GM10248 (cell line): ENCODE measurements around the gene IRF2.
A peak's percentile ranks its signal among the peaks of the same experiment; 100 is the strongest.
"Not testable (repeated sequence)": the region's sequence is repeated elsewhere in the genome, so short reads cannot be mapped to it uniquely, and the experiment has no call there.

Experiments used
- CTCF ChIA-PET: fragments of 300-600 bp; sonication (Branson Sonifier 250); formaldehyde crosslinking; extraction: SDS; loops from one replicate; lab custom pipeline; 2021; ENCODE audit warnings: antibody characterized with exemption; lab: Yijun Ruan, JAX
- POLR2A ChIA-PET: fragments of 350-650 bp; sonication (Branson Sonifier 250); formaldehyde crosslinking; extraction: SDS; loops from one replicate; lab custom pipeline; 2020; ENCODE audit warnings: antibody characterized with exemption; lab: Yijun Ruan, JAX
- DNase-seq: peaks from one replicate; pipeline ENCODE4 v3.0.0; 2012; ENCODE audit errors: extremely low spot score
- CTCF ChIP-seq: IDR thresholded peaks from 2 replicates; pipeline ENCODE4 v1.5.1; 2012; ENCODE audit warnings: mild to moderate bottlenecking, low read depth; ENCODE audit errors: extremely low read depth, missing control alignments, control extremely low read depth

Gene IRF2

GRCh38 chr4:184350213-184350817, 124.0 kb downstream of the IRF2 start:
- ChIA-PET CTCF (interaction anchor here (0.9 to 4.6 kb wide), 6 partner anchors 9 to 86 kb away, joined by 3 to 29 read pairs (median 4); no protein-coding TSS in a partner anchor), POLR2A (interaction anchor here (0.7 kb wide), 1 partner anchor 37 kb away, joined by 3 read pairs; no protein-coding TSS in a partner anchor)
- no peak for DNase-seq
- TF ChIP-seq CTCF: no peak

- no peak for DNase-seq
- no peak for TF ChIP-seq CTCF
- POLR2A ChIA-PET: interaction anchor here (0.7 to 1.1 kb wide), 2 partner anchors 31 to 32 kb away, joined by 3 to 10 read pairs; no protein-coding TSS in a partner anchor
- CTCF ChIA-PET: interaction anchor here (0.8 to 4.6 kb wide), 9 partner anchors 8 to 186 kb away, joined by 3 to 39 read pairs (median 4); no protein-coding TSS in a partner anchor
Observed at GRCh38 chr4:184349283-184350039, 124.9 kb downstream of the IRF2 start.

GRCh38 chr4:184348311-184349233, 125.8 kb downstream of the IRF2 start:
- ChIA-PET CTCF (interaction anchor here (0.8 to 4.0 kb wide), 9 partner anchors 9 to 187 kb away, joined by 3 to 39 read pairs (median 5); no protein-coding TSS in a partner anchor), POLR2A (interaction anchor here (0.6 to 1.6 kb wide), 6 partner anchors 13 to 67 kb away, joined by 3 to 10 read pairs (median 3); no protein-coding TSS in a partner anchor)
- no peak for DNase-seq
- no peak for TF ChIP-seq CTCF

GRCh38 chr4:184347251-184348239, 126.8 kb downstream of the IRF2 start:
- no peak for TF ChIP-seq CTCF
- peak; percentile 75 for DNase-seq
- CTCF ChIA-PET: interaction anchor here (0.7 to 3.1 kb wide), 18 partner anchors 10 to 173 kb away, joined by 3 to 39 read pairs (median 4); no protein-coding TSS in a partner anchor
- POLR2A ChIA-PET: interaction anchor here (0.6 to 1.8 kb wide), 8 partner anchors 14 to 81 kb away, joined by 3 to 6 read pairs (median 3); no protein-coding TSS in a partner anchor

- no peak for DNase-seq
- TF ChIP-seq CTCF: no peak
- ChIA-PET POLR2A (interaction anchor here (1.1 to 1.8 kb wide), 4 partner anchors 19 to 81 kb away, joined by 3 to 6 read pairs (median 5); no protein-coding TSS in a partner anchor), CTCF (interaction anchor here (0.7 to 3.1 kb wide), 15 partner anchors 9 to 174 kb away, joined by 3 to 39 read pairs (median 4); no protein-coding TSS in a partner anchor)
Observed at GRCh38 chr4:184346682-184347081, 127.7 kb downstream of the IRF2 start.

GRCh38 chr4:184346273-184346672, 128.1 kb downstream of the IRF2 start:
- ChIA-PET CTCF (interaction anchor here (1.6 to 3.1 kb wide), 4 partner anchors 16 to 83 kb away, joined by 3 to 39 read pairs (median 12); no protein-coding TSS in a partner anchor), POLR2A (interaction anchor here (1.8 kb wide), 1 partner anchor 80 kb away, joined by 6 read pairs; no protein-coding TSS in a partner anchor)
- not testable (repeated sequence) for DNase-seq
